CD14-positive monocyte (primary cell): ENCODE measurements around the gene CSH2. TPM values are rescaled to one million over a fixed set of nuclear protein-coding genes. Genes with fewer than 3 reads are reported as not detected.

Experiments used
- DNase-seq, 3 donors: peaks; one replicate each; pipeline ENCODE4 v3.0.0-alpha.2; 2011 to 2022
- H2AFZ ChIP-seq: 2 replicates; pipeline ENCODE4 v1.6.0; 2012; ENCODE audit warnings: mild to moderate bottlenecking, low read depth, low read length, inconsistent platforms; ENCODE audit not compliant: insufficient read depth, poor library complexity, severe bottlenecking
- H3K27ac ChIP-seq, 2 donors: 1 replicate in 1 of 2; 2 replicates in 1 of 2; pipeline ENCODE4 v1.5.1; 2012 to 2013; ENCODE audit warnings: low read length in 2 of 2, control low read depth in 1 of 2, inconsistent platforms in 1 of 2, low read depth in 1 of 2, mild to moderate bottlenecking in 1 of 2
- H3K27me3 ChIP-seq, 2 donors: one replicate each; pipeline versions ENCODE4 v1.6.0 to v1.6.1; 2011 to 2013; ENCODE audit warnings: low read length in 2 of 2; ENCODE audit not compliant: control insufficient read depth in 2 of 2, insufficient read depth in 2 of 2
- H3K36me3 ChIP-seq, 2 donors: replicated peaks in 1 of 2; 1 replicate in 1 of 2; 2 replicates in 1 of 2; pipeline versions ENCODE4 v1.5.1 to v1.6.1; 2012 to 2013; ENCODE audit warnings: low read length in 2 of 2, control low read depth in 1 of 2, inconsistent platforms in 1 of 2, mild to moderate bottlenecking in 1 of 2; ENCODE audit not compliant: insufficient read depth in 2 of 2, control insufficient read depth in 1 of 2
- H3K4me1 ChIP-seq, 2 donors: 1 replicate in 1 of 2; 2 replicates in 1 of 2; pipeline versions ENCODE4 v1.5.1 to v1.6.1; 2012 to 2013; ENCODE audit warnings: low read length in 2 of 2, control low read depth in 1 of 2, inconsistent platforms in 1 of 2, mild to moderate bottlenecking in 1 of 2, moderate library complexity in 1 of 2; ENCODE audit not compliant: insufficient read depth in 2 of 2, control insufficient read depth in 1 of 2
- H3K4me2 ChIP-seq: replicated peaks from 2 replicates; pipeline ENCODE3; 2012; ENCODE audit warnings: low read length, moderate library complexity, mild to moderate bottlenecking; ENCODE audit not compliant: poor library complexity, severe bottlenecking; ENCODE audit errors: extremely low read depth
- H3K4me3 ChIP-seq, 3 experiments: fragments of 200-600 bp in 1 of 3; sonication (generic) in 1 of 3; replicated peaks in 1 of 3; 1 replicate in 2 of 3; 2 replicates in 1 of 3; pipeline ENCODE4 v1.5.1; 2011 to 2013; ENCODE audit warnings: low read length in 3 of 3, mild to moderate bottlenecking in 3 of 3, control low read depth in 2 of 3, low read depth in 2 of 3, inconsistent platforms in 1 of 3, moderate library complexity in 1 of 3
- H3K79me2 ChIP-seq: 2 replicates; pipeline ENCODE4 v1.6.0; 2012; ENCODE audit warnings: mild to moderate bottlenecking, control low read depth, inconsistent platforms, low read length, moderate library complexity; ENCODE audit not compliant: insufficient read depth
- H3K9ac ChIP-seq: 2 replicates; pipeline ENCODE4 v1.6.0; 2017; ENCODE audit warnings: low read length, mild to moderate bottlenecking; ENCODE audit not compliant: insufficient read depth, poor library complexity, severe bottlenecking
- H3K9me3 ChIP-seq, 2 donors: replicated peaks in 1 of 2; 1 replicate in 1 of 2; 2 replicates in 1 of 2; pipeline versions ENCODE4 v1.5.1 to v1.6.1; 2012 to 2013; ENCODE audit warnings: low read length in 2 of 2, control low read depth in 1 of 2; ENCODE audit not compliant: control insufficient read depth in 1 of 2, insufficient read depth in 1 of 2
- H4K20me1 ChIP-seq: 2 replicates; pipeline ENCODE4 v1.6.0; 2012; ENCODE audit warnings: mild to moderate bottlenecking, low read length, control low read depth, moderate library complexity; ENCODE audit not compliant: insufficient read depth
- H3K27ac Mint-ChIP-seq, 7 donors: one replicate each; pipeline ENCODE4 v1.8.0; 2020; ENCODE audit warnings: mild to moderate bottlenecking in 7 of 7, mixed read lengths in 7 of 7, moderate library complexity in 6 of 7, inconsistent platforms in 2 of 7
- H3K27me3 Mint-ChIP-seq, 3 donors: one replicate each; pipeline ENCODE4 v1.8.0; 2021 to 2022; ENCODE audit warnings: low read depth in 3 of 3, mild to moderate bottlenecking in 3 of 3, mixed read lengths in 3 of 3, moderate library complexity in 3 of 3, inconsistent platforms in 1 of 3
- H3K36me3 Mint-ChIP-seq, 2 donors: one replicate each; pipeline ENCODE4 v1.8.0; 2020; ENCODE audit warnings: mixed read lengths in 2 of 2, inconsistent platforms in 1 of 2, mild to moderate bottlenecking in 1 of 2
- H3K4me1 Mint-ChIP-seq: one replicate; pipeline ENCODE4 v1.8.0; 2020; ENCODE audit warnings: mild to moderate bottlenecking, mixed read lengths
- H3K4me3 Mint-ChIP-seq, 2 donors: one replicate each; pipeline ENCODE4 v1.8.0; 2020; ENCODE audit warnings: mild to moderate bottlenecking in 2 of 2, mixed read lengths in 2 of 2, moderate library complexity in 1 of 2
- H3K9me3 Mint-ChIP-seq, 7 donors: one replicate each; pipeline ENCODE4 v1.8.0; 2020 to 2022; ENCODE audit warnings: mixed read lengths in 7 of 7, mild to moderate bottlenecking in 6 of 7, moderate library complexity in 6 of 7, inconsistent platforms in 2 of 7
- WGBS: methylation state at CpG from one replicate; pipeline ENCODE4 v1.1.5; 2013; ENCODE audit warnings: missing lambda C conversion rate; ENCODE audit not compliant: insufficient coverage; 5-methylcytosine and 5-hydroxymethylcytosine counted together
- intact Hi-C, 2 donors: fragments of 100-400 bp; cut with micrococcal nuclease; formaldehyde crosslinking; loops; one replicate each; pipeline versions ENCODE4 v1.15.0 to v1.15.1; 2023
- polyA plus RNA-seq, 3 donors: library from polyadenylated mRNA; depleted of rRNA in 1 of 3; unstranded in 2 of 3; stranded (reverse) in 1 of 3; fragments of 300-500 nt in 2 of 3; fragments of >200 nt in 1 of 3; fragmentation: Illumina TruSeq in 2 of 3; gene quantifications; 1 replicate in 2 of 3; 2 replicates in 1 of 3; pipeline ENCODE4 v1.2.3, GENCODE V29; 2012 to 2021
- small RNA-seq: library from RNA; depleted of rRNA; stranded (forward); fragments of <200 nt; gene quantifications from one replicate; pipeline ENCODE3, GENCODE V24; 2012; ENCODE audit warnings: low read depth; ENCODE audit not compliant: insufficient read length
- TF ChIP-seq, protein P1 (sequence below): fragments of 200-600 bp; IDR thresholded peaks from one replicate; pipeline ENCODE4 v1.8.0; 2022; ENCODE audit warnings: antibody characterized with exemption, mild to moderate bottlenecking

The CSH2 gene
- polyA plus RNA-seq, 3 donors, result not detected

GRCh38 chr17:63823659-63824331 lies 49.7 kb downstream of the CSH2 start:
- no peak overlapping the region for H3K27ac ChIP-seq

DNA sequence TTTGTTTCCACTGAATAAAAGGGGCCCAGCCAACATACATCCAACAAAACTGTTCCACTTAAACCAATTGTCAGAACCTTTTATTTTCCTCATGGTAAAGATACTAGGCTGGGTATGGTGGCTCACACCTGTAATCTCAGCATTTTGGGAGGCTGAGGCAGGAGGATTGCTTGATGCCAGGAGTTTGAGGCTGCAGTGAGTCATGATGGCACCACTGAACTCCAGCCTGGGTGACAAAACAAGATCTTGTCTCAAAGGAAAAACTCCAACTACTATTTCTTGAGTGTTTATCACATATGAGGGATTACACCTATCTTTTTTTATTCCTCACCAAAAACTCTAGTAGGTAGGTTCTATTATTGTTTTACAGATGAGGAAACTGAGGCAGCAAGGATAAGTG lies 50.9 kb downstream of the CSH2 start:
- intact Hi-C loops, result loop anchor here in 1 of 2 donors (5.0 kb wide), 1 partner anchor 45 kb away; no protein-coding TSS in a partner anchor
- Histone ChIP-seq H3K27ac (peak overlapping the region in 1 of 2 donors; percentile 4), H3K79me2 (peaks cover 36% of the 10 kb centered on the region), H3K9me3 (no peaks in the 10 kb centered on the region), H3K4me2 (no peak overlapping the region), H3K9ac (no peak overlapping the region), H2AFZ (no peak overlapping the region), H4K20me1 (peaks cover 49% of the 10 kb centered on the region), H3K4me1 (peaks cover 7 to 9% of the 10 kb centered on the region in 2 donors), H3K36me3 (peaks cover 74 to 84% of the 10 kb centered on the region in 2 donors), H3K4me3 (no peak overlapping the region), H3K27me3 (no peaks in the 10 kb centered on the region)
- peaks cover 0 to 1% (median 0%) of the 10 kb centered on the region in 7 donors for H3K9me3 Mint-ChIP-seq
- TF ChIP-seq, protein P1, sequence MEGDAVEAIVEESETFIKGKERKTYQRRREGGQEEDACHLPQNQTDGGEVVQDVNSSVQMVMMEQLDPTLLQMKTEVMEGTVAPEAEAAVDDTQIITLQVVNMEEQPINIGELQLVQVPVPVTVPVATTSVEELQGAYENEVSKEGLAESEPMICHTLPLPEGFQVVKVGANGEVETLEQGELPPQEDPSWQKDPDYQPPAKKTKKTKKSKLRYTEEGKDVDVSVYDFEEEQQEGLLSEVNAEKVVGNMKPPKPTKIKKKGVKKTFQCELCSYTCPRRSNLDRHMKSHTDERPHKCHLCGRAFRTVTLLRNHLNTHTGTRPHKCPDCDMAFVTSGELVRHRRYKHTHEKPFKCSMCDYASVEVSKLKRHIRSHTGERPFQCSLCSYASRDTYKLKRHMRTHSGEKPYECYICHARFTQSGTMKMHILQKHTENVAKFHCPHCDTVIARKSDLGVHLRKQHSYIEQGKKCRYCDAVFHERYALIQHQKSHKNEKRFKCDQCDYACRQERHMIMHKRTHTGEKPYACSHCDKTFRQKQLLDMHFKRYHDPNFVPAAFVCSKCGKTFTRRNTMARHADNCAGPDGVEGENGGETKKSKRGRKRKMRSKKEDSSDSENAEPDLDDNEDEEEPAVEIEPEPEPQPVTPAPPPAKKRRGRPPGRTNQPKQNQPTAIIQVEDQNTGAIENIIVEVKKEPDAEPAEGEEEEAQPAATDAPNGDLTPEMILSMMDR, result no peak
- peaks cover 19% of the 10 kb centered on the region for H3K4me1 Mint-ChIP-seq
- H3K27ac Mint-ChIP-seq, result no peak overlapping the region
- peaks cover 0 to 2% (median 0%) of the 10 kb centered on the region in 3 donors for H3K27me3 Mint-ChIP-seq
- H3K36me3 Mint-ChIP-seq, result peaks cover 81% of the 10 kb centered on the region in 2 donors
- no peak for DNase-seq
- H3K4me3 Mint-ChIP-seq, result no peak overlapping the region

More at GRCh38 chr17:63823659-63824331, 49.7 kb downstream of the CSH2 start:
- Histone ChIP-seq H3K27me3 (no peaks in the 10 kb centered on the region), H3K79me2 (peaks cover 46% of the 10 kb centered on the region), H3K4me3 (no peak overlapping the region), H3K9me3 (no peaks in the 10 kb centered on the region), H2AFZ (no peak overlapping the region), H3K9ac (no peak overlapping the region), H3K4me1 (peaks cover 18 to 21% of the 10 kb centered on the region in 2 donors), H3K4me2 (no peak overlapping the region), H4K20me1 (peaks cover 42% of the 10 kb centered on the region), H3K36me3 (peaks cover 61 to 71% of the 10 kb centered on the region in 2 donors)
- peaks cover 0 to 1% (median 0%) of the 10 kb centered on the region in 7 donors for H3K9me3 Mint-ChIP-seq
- H3K4me3 Mint-ChIP-seq, result no peak overlapping the region
- peaks cover 68% of the 10 kb centered on the region in 2 donors for H3K36me3 Mint-ChIP-seq
- H3K4me1 Mint-ChIP-seq, result peaks cover 29% of the 10 kb centered on the region
- TF ChIP-seq, protein P1, result no peak
- 95% methylated on average over 9 of the region's 13 CpGs for WGBS
- intact Hi-C loops, result loop anchor here in 1 of 2 donors (5.0 kb wide), 1 partner anchor 46 kb away; no protein-coding TSS in a partner anchor
- no peak for DNase-seq
- H3K27ac Mint-ChIP-seq, result peak overlapping the region in 2 of 7 donors; percentile 51 to 64
- peaks cover 0 to 2% (median 0%) of the 10 kb centered on the region in 3 donors for H3K27me3 Mint-ChIP-seq

Small RNA genes lying within 50 kb of the gene (small RNA-seq; reads per million reads assigned to genes)
- gene AC040958.1, result not detected
- not detected for gene AC127029.1
- not detected for gene GH1

Other genes starting within 250 kb of the CSH2 start
- gene LIMD2, start 173.6 kb downstream of the CSH2 start, polyA plus RNA-seq, result 100 to 1,000 TPM; 315 to 631 (median 334) TPM
- 10 to 100 TPM; 12.5 to 51.9 (median 19.8) TPM for gene STRADA, start 131.9 kb downstream of the CSH2 start, polyA plus RNA-seq
- gene CCDC47, start 100.1 kb downstream of the CSH2 start, polyA plus RNA-seq, result 10 to 100 TPM; 15.2 to 56.4 (median 43.0) TPM
- gene DDX42, start 99.5 kb downstream of the CSH2 start, polyA plus RNA-seq, result 10 to 100 TPM in 1 of 3 donors, 1 to 10 TPM in 2; 3.1 to 89.2 (median 5.3) TPM
- gene PSMC5, start 46.2 kb downstream of the CSH2 start, polyA plus RNA-seq, result 10 to 100 TPM; 82.8 to 97.2 (median 88.3) TPM
- 10 to 100 TPM in 2 of 3 donors, 1 to 10 TPM in 1; 9.2 to 23.7 (median 15.0) TPM for gene FTSJ3, start 46.0 kb downstream of the CSH2 start, polyA plus RNA-seq
- gene SMARCD2, start 31.0 kb downstream of the CSH2 start, polyA plus RNA-seq, result 10 to 100 TPM; 60.2 to 77.9 (median 64.0) TPM
- not detected for gene GH2, start 8.3 kb upstream of the CSH2 start, polyA plus RNA-seq
- not detected for gene CSH1, start 22.9 kb upstream of the CSH2 start, polyA plus RNA-seq
- gene CSHL1, start 37.6 kb upstream of the CSH2 start, polyA plus RNA-seq, result not detected
- gene GH1, start 45.2 kb upstream of the CSH2 start, polyA plus RNA-seq, result not detected
- 10 to 100 TPM; 19.6 to 21.8 (median 20.9) TPM for gene CD79B, start 58.7 kb upstream of the CSH2 start, polyA plus RNA-seq
- not detected for gene SCN4A, start 99.2 kb upstream of the CSH2 start, polyA plus RNA-seq
- 1 to 10 TPM in 2 of 3 donors, under 1 TPM in 1; 0.03 to 2.1 (median 1.4) TPM for gene PRR29, start 124.7 kb upstream of the CSH2 start, polyA plus RNA-seq
- 100 to 1,000 TPM; 111 to 186 (median 174) TPM for gene ICAM2, start 147.0 kb upstream of the CSH2 start, polyA plus RNA-seq